Measurements from ENCODE around the gene TNRC6C. TPM values are rescaled to one million over a fixed set of nuclear protein-coding genes. Genes with fewer than 3 reads are reported as not detected.

TNRC6C gene
- total and polyA plus RNA-seq, 2 of the 13 experiments (the other 11 are each of a cell fraction or from before 2014, with no cell fraction given), result 0.66 to 4.9 TPM

GRCh38 chr17:78063489-78063888 lies 105.0 kb downstream of the TNRC6C start (continued):
- TF ChIP-seq ETV5 (CRISPR knock-in tag; IDR thresholded peaks at IDR 0.05; ENCODE audit: borderline replicate concordance) (no peak), HMGXB4 (CRISPR knock-in tag; IDR thresholded peaks at IDR 0.05; ENCODE audit: borderline replicate concordance in 1 of 2, low read depth in 1 of 2) (no peak), AKAP8 (CRISPR knock-in tag; IDR thresholded peaks at IDR 0.05) (no peak), ZNF616 (CRISPR knock-in tag; IDR thresholded peaks at IDR 0.05; ENCODE audit: low read depth) (no peak), PATZ1 (CRISPR knock-in tag; IDR thresholded peaks at IDR 0.05) (no peak), HNF4G (IDR thresholded peaks at IDR 0.05; ENCODE audit: borderline replicate concordance, low read depth, low read length) (no peak), HNF4G (CRISPR knock-in tag; IDR thresholded peaks at IDR 0.05; ENCODE audit: borderline replicate concordance, low read depth) (no peak)

GRCh38 chr17:78064708-78065107 lies 106.2 kb downstream of the TNRC6C start:
- ChIA-PET POLR2A (no interaction called here), CTCF (ENCODE audit: low intra/inter-chr PET ratio, low total read pairs) (no interaction called here)
- DNase-seq (ENCODE audit: low spot score) (no peak), FAIRE-seq (no peak), ATAC-seq (no peak)
- H3K4me3 ChIP-seq (replicated peaks in 1 of 3; ENCODE audit: insufficient read depth in 1 of 3, low read depth in 2 of 3, low read length in 3 of 3), result no peak overlapping the region
- H3K4me1 ChIP-seq (ENCODE audit: insufficient read depth, low read length), result no peaks in the 10 kb centered on the region
- H3K27me3 ChIP-seq (ENCODE audit: control insufficient read depth in 1 of 2, insufficient read depth in 2 of 2, low read length in 2 of 2), result no peaks in the 10 kb centered on the region
- BruUV-seq (replicated peaks), result no TSS peak
- intact Hi-C loops (cut with micrococcal nuclease; ENCODE audit: unreplicated experiment) (no loop called here), in situ Hi-C loops (cut with HindIII; ENCODE audit: extremely low pct_ligation_motif_present, low pct_unique_long_range_greater_than_20kb) (no loop called here)
- H3K36me3 ChIP-seq (replicated peaks in 1 of 2; ENCODE audit: control insufficient read depth in 1 of 2, insufficient read depth in 2 of 2, low read length in 2 of 2), result peaks cover 8 to 17% of the 10 kb centered on the region in 2 experiments
- H3K9me3 ChIP-seq (ENCODE audit: low read length), result no peaks in the 10 kb centered on the region
- H2AFZ ChIP-seq (ENCODE audit: low read length), result no peak overlapping the region
- H3K9ac ChIP-seq (ENCODE audit: insufficient read depth, low read depth, low read length), result no peak overlapping the region
- 92% methylated on average over 4 of the region's 4 CpGs for WGBS (ENCODE audit: low lambda C conversion rate)
- H3K27ac ChIP-seq (ENCODE audit: extremely low read length, insufficient read depth, low read length), result no peak overlapping the region
- H3K4me2 ChIP-seq (ENCODE audit: low read depth, low read length), result no peak overlapping the region
- H4K20me1 ChIP-seq (ENCODE audit: insufficient read depth, low read length), result no peaks in the 10 kb centered on the region
- H3K79me2 ChIP-seq (ENCODE audit: insufficient read depth, low read length), result no peaks in the 10 kb centered on the region
- no peak for TF ChIP-seq ZNF317 (CRISPR knock-in tag; IDR thresholded peaks at IDR 0.05)
- no peak for TF ChIP-seq ZNF678 (CRISPR knock-in tag; IDR thresholded peaks at IDR 0.05)
- no peak for TF ChIP-seq NR3C1 (CRISPR knock-in tag; IDR thresholded peaks at IDR 0.05)
- TF ChIP-seq ZNF275 (CRISPR knock-in tag; IDR thresholded peaks at IDR 0.05; ENCODE audit: borderline replicate concordance), result no peak
- no peak for TF ChIP-seq ZNF264 (CRISPR knock-in tag; IDR thresholded peaks at IDR 0.05)
- TF ChIP-seq ZNF136 (CRISPR knock-in tag; IDR thresholded peaks at IDR 0.05; ENCODE audit: low read depth), result no peak
- TF ChIP-seq ZNF354B (CRISPR knock-in tag; IDR thresholded peaks at IDR 0.05), result no peak
- no peak for TF ChIP-seq ZNF639 (CRISPR knock-in tag; conservative IDR thresholded peaks at IDR 0.05)
- TF ChIP-seq RORA (CRISPR knock-in tag; IDR thresholded peaks at IDR 0.05), result no peak
